Stimulated activated CD8-positive, alpha-beta memory T cell treated with anti-CD3 and anti-CD28 coated beads, Interleukin-4, amount 100 ng/mL, for 1 hour (primary cell): Measurements from ENCODE around the gene CSF3.
"Not testable (repeated sequence)": the region's sequence is repeated elsewhere in the genome, so short reads cannot be mapped to it uniquely, and the experiment has no call there.

Experiments
- DNase-seq, 2 donors: peaks; one replicate each; pipeline ENCODE4 v3.0.0-alpha.2; 2020; ENCODE audit warnings: low read depth in 2 of 2, low spot score in 1 of 2

The CSF3 gene

DNA sequence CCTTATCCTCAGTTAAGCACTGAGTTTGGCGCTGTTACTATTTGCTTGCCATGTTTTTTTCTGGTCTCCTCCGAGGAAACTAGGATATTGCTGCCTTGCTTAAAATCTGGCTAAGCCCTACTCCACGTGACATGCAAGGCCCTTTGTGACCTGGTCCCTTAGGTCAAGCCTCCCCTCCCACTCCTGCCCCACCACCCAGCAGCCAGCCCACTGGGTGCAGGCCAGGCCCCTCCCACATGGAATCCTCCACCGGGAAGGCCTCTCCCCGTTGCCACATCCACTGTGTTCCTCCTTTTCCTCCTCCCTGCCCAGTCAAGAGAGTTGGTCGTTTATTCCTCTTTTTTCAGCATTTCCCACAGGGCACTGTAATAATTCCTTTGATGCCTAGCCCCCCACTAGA is 18.4 kb upstream of the CSF3 start:
- DNase-seq = no peak

DNA sequence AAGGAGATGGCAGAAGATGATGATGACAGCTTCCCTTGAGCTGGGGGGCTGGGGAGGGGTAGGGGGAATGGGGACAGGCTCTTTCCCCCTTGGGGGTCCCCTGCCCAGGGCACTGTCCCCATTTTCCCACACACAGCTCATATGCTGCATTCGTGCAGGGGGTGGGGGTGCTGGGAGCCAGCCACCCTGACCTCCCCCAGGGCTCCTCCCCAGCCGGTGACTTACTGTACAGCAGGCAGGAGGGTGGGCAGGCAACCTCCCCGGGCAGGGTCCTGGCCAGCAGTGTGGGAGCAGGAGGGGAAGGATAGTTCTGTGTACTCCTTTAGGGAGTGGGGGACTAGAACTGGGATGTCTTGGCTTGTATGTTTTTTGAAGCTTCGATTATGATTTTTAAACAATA is 17.7 kb upstream of the CSF3 start:
- DNase-seq = no peak

DNA sequence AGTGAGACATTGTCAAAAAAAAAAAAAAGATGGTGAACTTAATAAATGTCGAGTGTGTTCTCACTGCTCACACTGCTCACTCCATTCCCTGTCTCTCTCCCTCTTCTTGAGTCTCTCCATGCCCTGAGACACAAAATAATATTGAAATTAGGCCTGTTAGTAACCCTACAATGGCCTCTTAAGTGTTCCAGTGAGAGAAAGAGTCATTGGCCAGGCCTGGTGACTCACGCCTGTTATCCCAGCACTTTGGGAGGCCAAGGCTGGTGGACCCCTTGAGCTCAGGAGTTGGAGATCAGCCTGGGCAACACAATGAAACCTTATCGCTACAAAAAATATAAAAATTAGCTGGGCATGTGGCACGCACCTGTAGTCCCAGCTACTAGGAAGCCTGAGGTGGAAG is 16.2 kb upstream of the CSF3 start:
- no peak for DNase-seq

DNA sequence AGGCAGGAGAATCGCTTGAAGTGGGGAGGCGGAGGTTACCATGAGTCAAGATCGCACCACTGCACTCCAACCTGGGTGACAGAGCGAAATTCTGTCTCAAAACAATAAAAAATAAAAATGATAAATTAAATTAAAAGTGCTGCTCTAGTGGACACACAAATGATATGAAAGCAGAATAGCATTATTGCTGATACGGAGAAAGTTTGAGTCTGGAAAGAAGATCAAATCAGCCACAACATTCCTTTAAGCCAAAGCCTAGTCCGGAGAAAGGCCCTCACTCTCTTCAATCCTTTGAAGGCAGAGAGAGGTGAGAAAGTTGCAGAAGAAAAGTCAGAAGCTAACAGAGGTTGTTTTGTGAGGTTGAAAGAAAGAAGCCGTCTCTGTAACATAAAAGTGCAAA is 15.1 kb upstream of the CSF3 start:
- DNase-seq = no peak

DNA sequence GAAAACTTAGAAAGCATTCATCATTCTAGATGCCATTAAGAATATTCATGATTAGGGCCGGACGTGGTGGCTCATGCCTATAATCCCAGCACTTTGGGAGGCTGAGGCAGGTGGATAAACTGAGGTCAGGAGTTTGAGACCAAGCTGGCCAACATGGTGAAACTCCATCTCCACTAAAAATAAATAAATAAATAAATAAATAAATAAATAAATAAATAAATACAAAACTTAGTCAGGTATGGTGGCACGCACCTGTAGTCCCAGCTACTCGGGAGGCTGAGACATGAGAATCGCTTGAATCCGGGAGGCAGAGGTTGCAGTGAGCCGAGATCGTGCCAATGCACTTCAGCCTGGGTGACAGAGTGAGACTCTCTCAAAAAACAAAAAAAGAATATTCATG is 13.9 kb upstream of the CSF3 start:
- not testable (repeated sequence) for DNase-seq

DNA sequence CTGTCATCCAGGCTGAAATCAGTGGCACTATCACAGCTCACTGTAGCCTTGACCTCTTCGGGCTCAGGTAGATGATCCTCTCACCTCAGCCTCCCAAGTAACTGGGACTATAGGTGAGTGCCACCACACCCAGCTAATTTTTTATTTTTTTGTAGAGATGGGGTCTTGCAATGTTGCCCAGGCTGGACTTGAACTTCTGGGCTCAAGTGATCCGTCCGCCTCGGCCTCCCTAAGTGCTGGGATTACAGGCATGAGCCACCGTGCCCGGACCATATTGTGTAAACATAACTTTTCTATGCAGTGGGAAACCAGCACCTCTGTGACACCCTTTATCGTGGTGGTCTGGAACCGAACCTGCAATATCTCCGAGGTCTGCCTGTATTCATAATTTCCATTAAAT is 11.2 kb upstream of the CSF3 start:
- DNase-seq = no peak

DNA sequence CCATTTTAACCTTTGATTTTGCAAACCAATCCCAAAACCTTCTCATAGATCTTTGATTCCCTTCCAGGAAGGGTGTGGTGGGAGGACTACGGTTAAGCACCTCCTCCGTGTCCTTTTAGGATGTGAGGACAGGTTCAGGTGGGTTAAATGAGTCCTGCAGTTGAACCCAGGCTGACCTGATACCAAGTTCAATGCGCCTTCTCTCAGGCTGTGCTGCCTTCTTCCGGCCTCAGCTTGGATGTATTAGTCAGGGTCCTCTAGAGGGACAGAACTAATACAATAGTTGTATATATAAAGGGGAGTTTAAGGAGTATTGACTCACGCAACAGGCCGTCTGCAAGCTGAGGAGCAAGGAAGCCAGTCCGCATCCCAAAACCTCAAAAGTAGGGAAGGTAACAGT is 10.5 kb upstream of the CSF3 start:
- no peak for DNase-seq

DNA sequence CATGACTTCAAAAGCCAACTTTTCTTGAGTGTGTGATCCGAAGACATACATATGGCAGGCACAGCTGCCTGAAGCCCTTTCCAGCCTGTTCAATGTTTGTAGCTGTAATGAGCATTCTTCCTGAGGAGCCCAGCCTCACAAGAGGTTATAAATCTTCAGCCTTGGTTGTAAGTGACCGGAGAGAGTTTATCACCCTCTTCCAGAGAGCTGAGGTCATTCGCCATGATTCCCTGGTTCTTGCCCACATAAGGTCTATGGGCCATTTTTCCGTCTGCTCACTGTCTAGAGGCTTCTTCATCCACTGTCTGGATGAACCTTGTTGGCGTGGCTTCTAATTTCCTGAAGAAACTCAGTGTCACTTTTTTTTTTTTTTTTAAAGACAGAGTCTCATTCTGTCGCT is 9.7 kb upstream of the CSF3 start:
- no peak for DNase-seq

DNA sequence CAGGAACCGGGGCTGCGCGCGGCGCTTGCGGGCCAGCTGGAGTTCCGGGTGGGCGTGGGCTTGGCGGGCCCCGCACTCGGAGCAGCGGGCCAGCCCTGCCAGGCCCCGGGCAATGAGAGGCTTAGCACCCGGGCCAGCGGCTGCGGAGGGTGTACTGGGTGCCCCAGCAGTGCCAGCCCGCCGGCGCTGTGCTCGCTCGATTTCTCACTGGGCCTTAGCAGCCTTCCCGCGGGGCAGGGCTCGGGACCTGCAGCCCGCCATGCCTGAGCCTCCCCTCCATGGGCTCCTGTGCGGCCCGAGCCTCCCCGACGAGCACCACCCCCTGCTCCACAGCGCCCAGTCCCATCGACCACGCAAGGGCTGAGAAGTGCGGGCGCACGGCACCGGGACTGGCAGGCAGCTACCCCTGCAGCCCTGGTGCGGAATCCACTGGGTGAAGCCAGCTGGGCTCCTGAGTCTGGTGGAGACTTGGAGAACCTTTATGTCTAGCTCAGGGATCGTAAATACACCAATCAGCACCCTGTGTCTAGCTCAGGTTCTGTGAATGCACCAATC is 4.2 kb upstream of the CSF3 start:
- DNase-seq = not testable (repeated sequence)

DNA sequence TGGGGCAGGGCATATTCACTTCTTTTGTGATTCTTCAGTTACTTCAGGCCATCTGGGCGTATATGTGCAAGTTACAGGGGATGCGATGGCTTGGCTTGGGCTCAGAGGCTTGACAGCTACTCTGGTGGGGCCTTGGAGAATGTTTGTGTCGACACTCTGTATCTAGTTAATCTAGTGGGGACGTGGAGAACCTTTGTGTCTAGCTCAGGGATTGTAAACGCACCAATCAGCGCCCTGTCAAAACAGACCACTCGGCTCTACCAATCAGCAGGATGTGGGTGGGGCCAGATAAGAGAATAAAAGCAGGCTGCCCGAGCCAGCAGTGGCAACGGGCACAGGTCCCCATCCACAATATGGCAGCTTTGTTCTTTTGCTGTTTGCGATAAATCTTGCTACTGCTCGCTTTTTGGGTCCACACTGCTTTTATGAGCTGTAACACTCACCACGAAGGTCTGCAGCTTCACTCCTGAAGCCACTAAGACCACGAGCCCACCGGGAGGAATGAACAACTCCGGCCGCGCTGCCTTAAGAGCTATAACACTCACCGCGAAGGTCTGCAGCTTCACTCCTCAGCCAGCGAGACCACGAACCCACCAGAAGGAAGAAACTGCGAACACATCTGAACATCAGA is 3.1 kb upstream of the CSF3 start:
- DNase-seq = not testable (repeated sequence)

DNA sequence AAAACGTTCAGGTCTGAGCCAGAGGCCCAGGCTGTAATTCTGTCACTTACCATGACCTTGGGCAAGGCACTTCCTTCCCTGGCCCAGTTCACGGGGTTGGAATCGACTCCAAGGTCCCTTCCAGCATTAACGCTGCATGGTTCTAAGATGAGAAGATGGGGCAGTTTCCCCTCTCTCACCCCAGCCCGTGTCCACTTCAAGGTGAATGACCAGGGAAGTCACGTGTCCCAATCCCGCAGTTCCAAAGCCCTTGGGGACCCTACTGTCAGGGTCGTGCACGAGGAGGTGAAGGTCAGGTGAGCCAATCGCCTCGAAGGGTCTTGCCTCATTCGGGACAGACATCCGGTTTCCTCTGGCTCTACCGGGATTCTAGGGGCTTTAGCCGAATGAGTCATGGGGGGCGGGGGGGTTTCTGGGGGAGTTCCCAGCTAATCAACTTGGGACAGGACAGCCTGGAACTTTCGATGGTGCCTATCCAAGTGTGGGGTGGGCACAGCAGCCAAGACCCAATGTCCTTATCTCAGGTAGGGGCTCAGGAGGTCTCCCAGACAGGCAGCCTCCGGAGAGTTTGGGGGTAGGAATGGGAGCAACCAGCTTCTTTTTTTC is 762 bp upstream of the CSF3 start:
- no peak for DNase-seq

DNA sequence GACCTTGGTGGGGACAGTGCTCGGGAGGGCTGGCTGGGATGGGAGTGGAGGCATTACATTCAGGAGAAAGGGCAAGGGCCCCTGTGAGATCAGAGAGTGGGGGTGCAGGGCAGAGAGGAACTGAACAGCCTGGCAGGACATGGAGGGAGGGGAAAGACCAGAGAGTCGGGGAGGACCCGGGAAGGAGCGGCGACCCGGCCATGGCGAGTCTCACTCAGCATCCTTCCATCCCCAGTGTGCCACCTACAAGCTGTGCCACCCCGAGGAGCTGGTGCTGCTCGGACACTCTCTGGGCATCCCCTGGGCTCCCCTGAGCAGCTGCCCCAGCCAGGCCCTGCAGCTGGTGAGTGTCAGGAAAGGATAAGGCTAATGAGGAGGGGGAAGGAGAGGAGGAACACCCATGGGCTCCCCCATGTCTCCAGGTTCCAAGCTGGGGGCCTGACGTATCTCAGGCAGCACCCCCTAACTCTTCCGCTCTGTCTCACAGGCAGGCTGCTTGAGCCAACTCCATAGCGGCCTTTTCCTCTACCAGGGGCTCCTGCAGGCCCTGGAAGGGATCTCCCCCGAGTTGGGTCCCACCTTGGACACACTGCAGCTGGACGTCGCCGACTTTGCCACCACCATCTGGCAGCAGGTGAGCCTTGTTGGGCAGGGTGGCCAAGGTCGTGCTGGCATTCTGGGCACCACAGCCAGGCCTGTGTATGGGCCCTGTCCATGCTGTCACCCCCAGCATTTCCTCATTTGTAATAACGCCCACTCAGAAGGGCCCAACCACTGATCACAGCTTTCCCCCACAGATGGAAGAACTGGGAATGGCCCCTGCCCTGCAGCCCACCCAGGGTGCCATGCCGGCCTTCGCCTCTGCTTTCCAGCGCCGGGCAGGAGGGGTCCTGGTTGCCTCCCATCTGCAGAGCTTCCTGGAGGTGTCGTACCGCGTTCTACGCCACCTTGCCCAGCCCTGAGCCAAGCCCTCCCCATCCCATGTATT is 1.1 kb downstream of the CSF3 start:
- DNase-seq = no peak

DNA sequence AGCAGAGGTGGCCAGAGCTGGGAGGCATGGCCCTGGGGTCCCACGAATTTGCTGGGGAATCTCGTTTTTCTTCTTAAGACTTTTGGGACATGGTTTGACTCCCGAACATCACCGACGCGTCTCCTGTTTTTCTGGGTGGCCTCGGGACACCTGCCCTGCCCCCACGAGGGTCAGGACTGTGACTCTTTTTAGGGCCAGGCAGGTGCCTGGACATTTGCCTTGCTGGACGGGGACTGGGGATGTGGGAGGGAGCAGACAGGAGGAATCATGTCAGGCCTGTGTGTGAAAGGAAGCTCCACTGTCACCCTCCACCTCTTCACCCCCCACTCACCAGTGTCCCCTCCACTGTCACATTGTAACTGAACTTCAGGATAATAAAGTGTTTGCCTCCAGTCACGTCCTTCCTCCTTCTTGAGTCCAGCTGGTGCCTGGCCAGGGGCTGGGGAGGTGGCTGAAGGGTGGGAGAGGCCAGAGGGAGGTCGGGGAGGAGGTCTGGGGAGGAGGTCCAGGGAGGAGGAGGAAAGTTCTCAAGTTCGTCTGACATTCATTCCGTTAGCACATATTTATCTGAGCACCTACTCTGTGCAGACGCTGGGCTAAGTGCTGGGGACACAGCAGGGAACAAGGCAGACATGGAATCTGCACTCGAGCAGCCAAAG is 2.3 kb downstream of the CSF3 start:
- DNase-seq = no peak

DNA sequence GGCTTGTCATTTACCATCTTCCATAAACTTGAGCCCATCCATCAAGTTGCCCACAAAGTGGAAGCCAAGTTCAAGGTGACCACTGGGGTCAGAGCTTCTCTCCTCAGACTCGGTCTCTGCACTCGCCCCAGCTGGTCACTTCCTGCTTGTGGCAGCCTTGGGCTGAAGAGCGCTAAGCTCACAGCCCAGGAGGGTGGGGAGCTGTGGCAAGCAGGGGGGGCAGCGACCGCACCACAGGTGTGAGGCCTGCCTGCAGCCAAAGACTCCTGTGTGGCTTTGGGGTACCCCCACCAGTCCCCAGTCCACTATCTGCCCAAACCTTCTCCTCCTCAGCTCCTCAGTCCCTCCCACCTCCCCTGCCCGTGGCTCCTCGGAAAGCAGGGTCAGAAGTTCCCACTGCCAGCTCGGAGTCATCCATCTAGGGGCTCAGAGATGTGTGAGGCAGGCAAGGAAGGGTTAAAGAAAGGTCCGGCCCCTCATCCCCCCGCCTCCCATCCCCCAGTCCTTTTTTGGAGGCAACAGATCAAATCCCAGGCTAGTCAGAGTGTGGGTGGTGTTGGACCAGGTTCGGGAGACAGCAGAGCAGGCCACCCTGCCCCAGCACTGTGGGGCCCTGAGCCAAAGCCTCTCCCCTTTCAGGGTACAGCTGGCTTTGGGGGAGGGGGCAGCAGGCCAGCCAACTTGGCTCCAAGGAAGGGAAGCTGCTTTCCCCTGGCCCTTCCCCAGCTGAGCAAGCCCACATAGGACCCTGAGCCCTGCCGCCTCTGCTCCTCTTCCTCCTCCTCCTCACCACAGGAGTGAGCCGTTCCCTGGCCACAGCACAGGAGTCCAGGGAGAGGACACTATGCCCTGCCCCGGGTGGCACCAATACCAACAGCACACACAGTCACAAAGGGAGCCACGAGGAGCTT is 3.2 kb downstream of the CSF3 start:
- DNase-seq = no peak

DNA sequence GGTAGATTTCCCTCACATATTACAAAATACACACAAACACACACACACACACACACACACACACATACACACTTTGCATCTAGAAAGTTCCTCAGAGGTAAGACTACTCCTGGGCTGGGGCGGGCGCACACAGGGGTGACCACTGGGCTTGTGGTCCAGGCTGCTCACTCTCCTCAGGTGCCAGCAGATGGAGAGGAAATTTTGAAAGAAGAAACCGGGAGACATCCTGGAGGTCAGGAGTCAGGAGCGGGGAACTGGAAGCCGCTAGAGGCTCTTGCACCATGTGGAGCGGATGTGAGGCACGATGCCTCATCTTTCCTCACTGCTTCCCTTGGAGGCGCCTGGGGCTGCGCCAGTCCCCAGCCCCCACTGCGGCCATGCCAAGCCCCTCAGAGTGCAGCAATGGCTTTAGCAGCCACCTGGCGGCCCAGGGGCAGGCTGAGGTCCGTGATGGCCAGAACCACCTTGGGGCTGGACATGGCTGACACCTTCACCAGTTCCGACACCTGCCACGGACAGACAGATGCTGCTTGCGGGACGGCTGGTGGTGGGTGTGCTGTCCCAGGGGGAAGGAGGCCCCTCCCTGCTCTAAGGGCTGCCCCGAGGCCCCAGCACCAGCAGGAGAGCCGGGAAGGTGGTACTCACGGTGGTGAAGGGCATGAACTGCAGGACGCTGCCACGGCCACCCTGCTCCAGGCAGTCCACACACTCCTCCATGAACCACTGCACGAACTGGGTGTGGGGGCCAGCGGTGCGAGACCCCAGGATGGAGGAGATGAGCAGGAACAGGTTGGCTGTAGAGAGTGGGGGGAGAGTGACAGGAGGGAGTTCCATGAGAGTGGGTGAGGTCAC is 4.1 kb downstream of the CSF3 start:
- DNase-seq = no peak

DNA sequence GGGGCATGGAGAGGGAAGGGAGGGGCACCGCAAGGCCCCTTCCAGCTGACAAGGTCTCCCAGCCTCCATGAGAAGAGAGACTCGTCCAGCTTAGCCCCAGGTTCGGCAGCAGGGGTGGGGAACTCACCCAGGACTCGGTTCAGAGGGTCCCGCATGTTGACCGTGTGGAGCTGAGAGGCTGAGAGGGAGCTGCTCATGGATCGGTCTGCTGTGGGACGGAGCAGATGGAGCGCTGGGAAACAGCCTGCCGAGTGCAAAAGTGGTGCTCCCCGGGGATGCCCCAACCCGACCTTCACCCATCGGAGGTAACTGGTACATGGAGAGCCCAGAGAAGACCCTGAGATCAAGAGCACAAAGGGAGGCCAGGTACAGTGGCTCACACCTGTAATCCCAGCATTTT is 4.9 kb downstream of the CSF3 start:
- DNase-seq = no peak

DNA sequence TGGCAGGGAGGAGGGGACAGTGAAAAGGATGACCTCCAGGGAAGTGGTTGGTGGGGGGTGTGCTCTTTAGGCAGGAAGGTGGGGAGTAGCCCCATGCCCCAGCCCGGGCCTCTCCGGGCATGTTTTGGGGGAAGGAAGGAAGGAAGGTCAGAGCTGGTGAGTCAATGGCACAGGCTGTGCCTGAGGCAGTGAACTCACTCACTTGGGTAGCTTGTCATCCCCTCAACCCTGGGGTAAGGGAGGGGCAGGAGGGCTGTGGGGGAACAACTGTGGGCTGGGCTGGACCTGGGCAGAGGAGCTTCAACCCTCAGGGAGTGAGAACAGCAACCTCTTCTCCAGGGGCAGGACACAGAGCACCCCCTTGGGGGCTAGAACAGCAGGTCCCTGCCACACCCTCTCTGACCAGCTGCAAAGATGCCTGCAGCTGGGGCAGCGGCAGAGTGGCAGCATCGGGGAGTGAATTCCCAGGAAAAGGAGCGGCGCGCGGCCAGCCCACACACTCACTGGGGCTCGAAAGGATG is 6.3 kb downstream of the CSF3 start:
- DNase-seq = no peak

DNA sequence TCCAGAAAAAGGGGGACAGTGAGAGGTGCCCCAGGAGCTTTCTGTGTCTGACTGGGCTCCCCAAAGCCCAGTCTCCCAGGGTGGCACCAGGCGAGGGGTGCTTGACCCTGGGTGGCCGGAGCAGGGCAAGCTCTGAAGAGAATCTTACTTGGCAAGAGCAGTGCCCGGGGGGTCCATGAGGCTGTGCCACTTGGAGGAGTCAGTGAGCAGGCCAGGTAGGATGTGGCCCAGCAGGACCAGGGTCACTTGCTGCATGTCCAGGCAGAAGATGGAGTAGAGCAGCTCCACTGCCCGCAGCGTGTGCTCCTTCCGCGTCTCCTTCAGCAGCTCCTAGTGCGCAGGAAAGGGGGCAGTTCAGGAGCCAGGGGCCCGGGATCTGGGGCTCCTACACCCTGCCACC is 7.3 kb downstream of the CSF3 start:
- no peak for DNase-seq

DNA sequence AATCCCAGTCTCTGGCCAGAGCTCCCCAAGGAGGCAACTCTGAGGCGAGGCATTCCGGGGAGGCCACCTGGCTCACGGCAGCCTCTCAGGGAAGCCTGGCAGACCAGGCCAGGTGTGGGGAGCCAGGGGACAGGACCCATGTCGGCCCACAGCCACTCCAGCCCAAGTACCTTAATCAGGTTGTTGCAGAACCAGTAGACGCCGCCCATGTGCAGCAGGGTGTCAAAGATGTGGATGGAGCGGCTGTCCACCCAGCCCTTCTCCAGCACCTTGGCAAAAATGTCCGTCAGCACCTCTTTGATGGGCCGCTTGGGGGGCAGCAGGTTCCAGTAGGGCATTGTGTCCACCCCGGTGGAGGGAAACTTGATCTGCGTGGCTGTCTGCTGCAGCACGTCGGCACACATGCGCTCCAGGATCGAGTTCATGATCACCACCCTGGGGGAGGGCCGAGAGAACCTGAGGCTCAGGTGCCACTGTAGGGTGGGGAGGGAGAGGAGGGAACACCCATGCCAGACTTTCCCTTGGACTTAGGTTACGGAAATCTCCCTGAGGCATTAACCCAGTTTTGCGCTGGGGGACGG is 7.8 kb downstream of the CSF3 start:
- DNase-seq = no peak
